Mesothelial cell of epicardium (in vitro differentiated cells): ENCODE measurements around the gene ST7L. TPM values are rescaled to one million over a fixed set of nuclear protein-coding genes. Genes with fewer than 3 reads are reported as not detected.

Experiments used
- DNase-seq, 2 experiments: peaks; one replicate each; pipeline ENCODE4 v3.0.0; 2021; ENCODE audit warnings: low spot score in 2 of 2; ENCODE audit not compliant: unreplicated experiment in 2 of 2
- H3K27ac Mint-ChIP-seq: 2 replicates; pipeline ENCODE4 v1.8.0; 2021; ENCODE audit warnings: mixed read lengths
- H3K27me3 Mint-ChIP-seq: 2 replicates; pipeline ENCODE4 v1.8.0; 2021; ENCODE audit warnings: low read depth, mixed read lengths
- H3K36me3 Mint-ChIP-seq: 2 replicates; pipeline ENCODE4 v1.8.0; 2021; ENCODE audit warnings: mixed read lengths
- H3K4me1 Mint-ChIP-seq: 2 replicates; pipeline ENCODE4 v1.8.0; 2021; ENCODE audit warnings: mixed read lengths
- H3K4me3 Mint-ChIP-seq: 2 replicates; pipeline ENCODE4 v1.8.0; 2021; ENCODE audit warnings: mild to moderate bottlenecking, moderate library complexity, mixed read lengths
- H3K9me3 Mint-ChIP-seq: 2 replicates; pipeline ENCODE4 v1.8.0; 2021; ENCODE audit warnings: mixed read lengths
- total RNA-seq: library from RNA; stranded (reverse); gene quantifications from 3 replicates; pipeline ENCODE4 v1.2.1, GENCODE V29; 2021
- TF ChIP-seq, protein P1 (sequence below): fragments of 200-600 bp; sonication (generic); IDR thresholded peaks from one replicate; pipeline ENCODE4 v1.5.0; 2021; ENCODE audit warnings: antibody characterized with exemption; ENCODE audit not compliant: unreplicated experiment

ST7L gene
- total RNA-seq, 1 donor from 2014 or later: 27.6 TPM

DNA sequence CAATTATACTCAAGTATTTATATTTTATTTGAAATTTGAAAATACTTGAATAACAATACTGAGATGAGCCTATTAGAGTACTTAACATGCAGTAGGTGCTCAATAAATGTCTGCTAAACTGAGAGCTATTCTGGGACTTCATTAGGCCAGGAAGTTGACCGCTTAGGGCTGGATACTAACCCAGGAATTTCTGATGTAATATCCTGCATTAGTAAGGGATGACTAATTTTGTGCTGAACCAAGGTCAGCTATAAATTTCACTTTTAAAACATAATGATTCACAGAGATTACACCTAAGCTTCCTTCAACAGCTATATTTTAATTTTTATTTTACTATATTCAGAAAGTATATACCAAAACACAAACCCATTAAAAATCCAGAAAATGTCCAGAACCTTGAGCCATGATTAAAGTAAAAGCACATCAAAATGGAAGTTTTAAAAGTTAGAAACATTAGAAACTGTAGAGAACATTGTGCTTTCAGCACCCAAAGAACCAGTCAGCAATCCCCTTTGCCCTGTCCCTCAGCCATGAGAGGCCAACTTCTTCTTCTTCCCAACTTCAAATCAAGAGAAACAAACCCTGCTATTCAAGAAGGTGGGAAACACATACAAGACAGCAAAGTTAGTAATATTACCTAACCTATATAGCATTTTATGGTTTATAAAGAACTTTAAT, 74.8 kb downstream of the ST7L start:
- DNase-seq: no peak
- H3K27me3 Mint-ChIP-seq: no peaks in the 10 kb centered on the region
- TF ChIP-seq, protein P1, sequence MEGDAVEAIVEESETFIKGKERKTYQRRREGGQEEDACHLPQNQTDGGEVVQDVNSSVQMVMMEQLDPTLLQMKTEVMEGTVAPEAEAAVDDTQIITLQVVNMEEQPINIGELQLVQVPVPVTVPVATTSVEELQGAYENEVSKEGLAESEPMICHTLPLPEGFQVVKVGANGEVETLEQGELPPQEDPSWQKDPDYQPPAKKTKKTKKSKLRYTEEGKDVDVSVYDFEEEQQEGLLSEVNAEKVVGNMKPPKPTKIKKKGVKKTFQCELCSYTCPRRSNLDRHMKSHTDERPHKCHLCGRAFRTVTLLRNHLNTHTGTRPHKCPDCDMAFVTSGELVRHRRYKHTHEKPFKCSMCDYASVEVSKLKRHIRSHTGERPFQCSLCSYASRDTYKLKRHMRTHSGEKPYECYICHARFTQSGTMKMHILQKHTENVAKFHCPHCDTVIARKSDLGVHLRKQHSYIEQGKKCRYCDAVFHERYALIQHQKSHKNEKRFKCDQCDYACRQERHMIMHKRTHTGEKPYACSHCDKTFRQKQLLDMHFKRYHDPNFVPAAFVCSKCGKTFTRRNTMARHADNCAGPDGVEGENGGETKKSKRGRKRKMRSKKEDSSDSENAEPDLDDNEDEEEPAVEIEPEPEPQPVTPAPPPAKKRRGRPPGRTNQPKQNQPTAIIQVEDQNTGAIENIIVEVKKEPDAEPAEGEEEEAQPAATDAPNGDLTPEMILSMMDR: no peak
- H3K27ac Mint-ChIP-seq: peak overlapping the region; percentile 85
- H3K36me3 Mint-ChIP-seq: peaks cover 12% of the 10 kb centered on the region
- H3K4me1 Mint-ChIP-seq: peaks cover 37% of the 10 kb centered on the region
- H3K9me3 Mint-ChIP-seq: no peaks in the 10 kb centered on the region
- no peak overlapping the region for H3K4me3 Mint-ChIP-seq

DNA sequence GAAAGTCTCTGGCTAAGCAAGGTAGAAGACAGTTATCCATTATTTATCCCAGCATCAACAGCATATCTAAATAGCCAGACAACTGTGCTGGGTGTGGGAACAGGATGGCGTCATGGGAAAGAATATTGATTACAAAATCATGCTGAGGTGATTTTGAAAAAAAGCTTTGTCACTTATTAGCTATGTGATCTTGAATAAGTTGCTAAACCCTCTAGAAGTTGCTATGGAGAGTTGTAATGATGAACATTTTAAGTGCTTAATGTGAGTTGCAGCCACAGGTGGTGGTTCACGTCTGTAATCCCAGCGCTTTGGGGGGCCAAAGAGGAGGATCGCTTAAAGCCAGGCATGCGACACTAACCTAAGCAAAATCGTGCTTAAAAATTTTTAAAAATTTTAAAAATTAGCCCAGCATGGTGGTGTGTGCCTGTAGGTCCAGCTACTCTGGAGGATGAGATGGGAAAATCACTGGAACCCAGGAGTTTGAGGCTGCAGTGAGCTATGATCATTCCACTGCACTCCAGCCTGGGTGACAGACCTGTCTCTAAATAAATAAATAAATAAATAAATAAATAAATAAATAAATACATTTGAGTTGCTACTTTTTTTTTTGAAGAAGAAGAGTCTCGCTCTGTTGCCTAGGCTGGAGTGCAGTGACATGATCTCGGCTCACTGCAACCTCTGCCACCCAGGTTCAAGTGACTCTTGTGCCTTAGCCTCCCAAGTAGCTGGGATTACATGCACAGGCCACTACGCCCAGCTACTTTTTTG, 76.6 kb downstream of the ST7L start:
- no peaks in the 10 kb centered on the region for H3K27me3 Mint-ChIP-seq
- peaks cover 52% of the 10 kb centered on the region for H3K4me1 Mint-ChIP-seq
- TF ChIP-seq, protein P1: no peak
- no peak overlapping the region for H3K4me3 Mint-ChIP-seq
- H3K9me3 Mint-ChIP-seq: no peaks in the 10 kb centered on the region
- DNase-seq: no peak
- peaks cover 6% of the 10 kb centered on the region for H3K36me3 Mint-ChIP-seq
- no peak overlapping the region for H3K27ac Mint-ChIP-seq

DNA sequence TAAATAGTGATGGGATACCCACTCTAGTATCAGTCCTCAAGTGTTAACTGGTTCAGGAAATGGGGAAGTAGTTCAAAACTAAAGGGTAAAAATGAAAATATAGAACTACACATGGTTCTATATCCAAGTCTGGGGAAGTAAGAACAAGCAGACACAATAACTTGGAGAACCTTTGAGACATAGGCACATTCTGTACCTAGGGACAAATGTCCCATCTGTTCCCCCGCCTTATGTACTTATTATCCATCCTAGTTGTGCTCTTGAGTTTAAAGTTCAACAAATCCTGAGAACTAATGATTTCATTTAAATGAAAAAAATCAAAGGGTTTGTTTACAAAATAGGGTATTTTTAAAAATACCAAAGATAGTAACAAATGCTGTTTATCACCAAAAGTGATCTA, 77.6 kb downstream of the ST7L start:
- Mint-ChIP-seq H3K27me3 (no peaks in the 10 kb centered on the region), H3K9me3 (no peaks in the 10 kb centered on the region), H3K4me3 (no peak overlapping the region), H3K4me1 (peaks cover 63% of the 10 kb centered on the region), H3K27ac (peak overlapping the region; percentile 61), H3K36me3 (peaks cover 6% of the 10 kb centered on the region)
- TF ChIP-seq, protein P1: no peak
- no peak for DNase-seq

DNA sequence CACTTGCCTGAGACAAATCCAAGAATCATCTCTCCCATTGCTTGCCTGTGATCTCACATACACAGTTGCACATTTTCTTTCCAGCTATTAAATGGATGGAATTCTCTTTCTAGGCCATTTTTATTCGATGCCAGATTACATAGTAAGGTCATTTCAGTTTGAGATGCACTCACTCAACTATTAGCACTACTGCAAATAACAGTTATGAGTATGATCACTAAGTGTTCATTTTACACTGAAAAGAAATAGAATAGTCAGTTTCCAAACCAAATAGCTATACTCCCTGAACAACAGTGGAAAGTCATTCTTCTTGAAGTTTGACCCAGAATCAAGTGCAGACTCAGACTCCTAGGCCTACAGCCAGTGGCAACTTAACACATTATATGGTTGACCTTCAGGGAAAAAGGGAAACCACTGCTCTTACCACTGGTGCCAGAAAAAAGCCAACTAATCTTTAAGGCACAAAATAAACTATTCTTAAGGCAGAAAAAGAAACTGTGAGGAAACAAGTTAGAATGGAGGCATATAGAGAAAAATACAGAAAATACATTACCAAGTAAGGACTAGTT, 78.6 kb downstream of the ST7L start:
- peaks cover 6% of the 10 kb centered on the region for H3K36me3 Mint-ChIP-seq
- no peak overlapping the region for H3K4me3 Mint-ChIP-seq
- TF ChIP-seq, protein P1: no peak
- no peaks in the 10 kb centered on the region for H3K27me3 Mint-ChIP-seq
- DNase-seq: no peak
- H3K9me3 Mint-ChIP-seq: no peaks in the 10 kb centered on the region
- H3K27ac Mint-ChIP-seq: peak overlapping the region; percentile 61
- H3K4me1 Mint-ChIP-seq: peaks cover 61% of the 10 kb centered on the region

DNA sequence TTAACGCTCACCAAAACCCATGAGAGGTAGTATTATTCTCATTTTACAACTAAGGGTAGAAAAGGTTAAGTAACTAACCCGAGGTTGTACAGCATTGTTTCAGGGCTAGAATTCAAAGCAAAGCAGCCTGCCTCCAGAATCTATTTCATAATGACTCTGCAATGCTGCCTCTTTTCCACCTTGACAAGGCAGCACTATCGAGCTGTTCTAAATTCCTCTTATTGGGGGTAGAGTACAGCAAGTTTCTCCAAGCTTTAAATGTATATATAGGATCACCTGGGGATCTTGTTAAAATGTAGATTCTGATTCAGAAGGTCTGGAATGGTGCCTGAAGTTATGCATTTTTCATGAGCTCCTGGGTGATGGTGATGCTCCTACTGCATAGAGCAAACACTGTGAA, 80.1 kb downstream of the ST7L start:
- TF ChIP-seq, protein P1: no peak
- Mint-ChIP-seq H3K36me3 (peaks cover 9% of the 10 kb centered on the region), H3K9me3 (peaks cover 3% of the 10 kb centered on the region), H3K27me3 (no peaks in the 10 kb centered on the region), H3K4me3 (no peak overlapping the region), H3K27ac (peak overlapping the region; percentile 61), H3K4me1 (peaks cover 63% of the 10 kb centered on the region)
- no peak for DNase-seq
